Neural cell (in vitro differentiated cells): Measurements from ENCODE around the gene TNFAIP3.

Experiments used
- CTCF ChIP-seq: fragments of 450-650 bp; IDR thresholded peaks from 2 replicates; pipeline ENCODE4 v1.5.1; 2014; ENCODE audit warnings: antibody characterized with exemption, mild to moderate bottlenecking, moderate library complexity; ENCODE audit not compliant: poor library complexity, severe bottlenecking
- EP300 ChIP-seq: fragments of 450-650 bp; conservative IDR thresholded peaks from 2 replicates; pipeline ENCODE4 v1.6.1; 2014; ENCODE audit warnings: antibody characterized with exemption, mild to moderate bottlenecking, moderate library complexity; ENCODE audit not compliant: poor library complexity, severe bottlenecking
- EZH2 ChIP-seq: fragments of 200-600, 300-800 bp; shearing (Covaris generic), sonication (generic); IDR thresholded peaks from 2 replicates; pipeline ENCODE4 v1.6.1; 2014; ENCODE audit warnings: antibody characterized with exemption, low read length, borderline replicate concordance, mild to moderate bottlenecking; ENCODE audit not compliant: insufficient read depth, poor library complexity, severe bottlenecking
- POLR2AphosphoS5 ChIP-seq: IDR thresholded peaks from 2 replicates; pipeline ENCODE4 v1.6.1; 2012
- RAD21 ChIP-seq: fragments of 450-650 bp; conservative IDR thresholded peaks from 2 replicates; pipeline ENCODE4 v1.6.1; 2014; ENCODE audit warnings: antibody characterized with exemption, mild to moderate bottlenecking, moderate library complexity
- SMC3 ChIP-seq: fragments of 450-650 bp; conservative IDR thresholded peaks from 2 replicates; pipeline ENCODE4 v1.6.1; 2014; ENCODE audit warnings: antibody characterized with exemption, mild to moderate bottlenecking, moderate library complexity; ENCODE audit not compliant: poor library complexity

DNA sequence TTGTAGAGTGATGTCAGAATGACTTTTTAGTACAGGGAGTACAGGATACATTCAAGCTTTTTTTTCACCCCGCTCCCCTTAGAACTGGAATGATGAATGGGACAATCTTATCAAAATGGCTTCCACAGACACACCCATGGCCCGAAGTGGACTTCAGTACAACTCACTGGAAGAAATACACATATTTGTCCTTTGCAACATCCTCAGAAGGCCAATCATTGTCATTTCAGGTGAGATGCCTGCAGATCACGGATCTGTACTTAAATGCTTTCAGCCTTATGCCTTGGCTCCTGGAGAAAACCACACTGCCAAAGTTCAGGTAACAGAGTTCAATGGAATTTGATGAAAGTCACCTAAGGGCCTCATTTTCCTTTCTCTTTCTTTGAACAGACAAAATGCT lies 8.5 kb downstream of the TNFAIP3 start:
- TF ChIP-seq EZH2 (no peak), EP300 (no peak), POLR2AphosphoS5 (no peak), RAD21 (no peak), SMC3 (no peak), CTCF (no peak)
